Breast epithelium (tissue), 3 donors: ENCODE measurements around the gene SPATA19.

Experiments
- CTCF ChIP-seq, 3 donors: fragments of 450-650 bp; IDR thresholded peaks; one replicate each; pipeline ENCODE4 v1.5.1; 2016 to 2017; ENCODE audit warnings: antibody characterized with exemption in 3 of 3, mild to moderate bottlenecking in 3 of 3, moderate library complexity in 3 of 3
- POLR2A ChIP-seq: fragments of 450-650 bp; IDR thresholded peaks from one replicate; pipeline ENCODE4 v1.6.1; 2016; ENCODE audit warnings: antibody characterized with exemption, mild to moderate bottlenecking, moderate library complexity
- POLR2AphosphoS5 ChIP-seq, 3 donors: sonication (generic); formaldehyde crosslinking; IDR thresholded peaks; one replicate each; pipeline ENCODE4 v1.6.1; 2017; ENCODE audit warnings: antibody characterized with exemption in 3 of 3

- TF ChIP-seq CTCF (IDR thresholded peaks at IDR 0.05) (no peak), POLR2A (no peak), POLR2AphosphoS5 (IDR thresholded peaks at IDR 0.05) (no peak)
These were observed 27.0 kb downstream of the SPATA19 start for GRCh38 chr11:133818302-133818701.
